SK-N-MC (cell line): Measurements from ENCODE around the gene SLC35G6.

Experiments
- EZH2 ChIP-seq: fragments of 200-600 bp; sonication (generic); IDR thresholded peaks from one replicate; pipeline ENCODE4 v1.6.1; 2017; ENCODE audit warnings: antibody characterized with exemption
- POLR2AphosphoS5 ChIP-seq: IDR thresholded peaks from 2 replicates; pipeline ENCODE4 v1.6.1; 2012; ENCODE audit warnings: mild to moderate bottlenecking, low read depth, low read length, borderline replicate concordance

DNA sequence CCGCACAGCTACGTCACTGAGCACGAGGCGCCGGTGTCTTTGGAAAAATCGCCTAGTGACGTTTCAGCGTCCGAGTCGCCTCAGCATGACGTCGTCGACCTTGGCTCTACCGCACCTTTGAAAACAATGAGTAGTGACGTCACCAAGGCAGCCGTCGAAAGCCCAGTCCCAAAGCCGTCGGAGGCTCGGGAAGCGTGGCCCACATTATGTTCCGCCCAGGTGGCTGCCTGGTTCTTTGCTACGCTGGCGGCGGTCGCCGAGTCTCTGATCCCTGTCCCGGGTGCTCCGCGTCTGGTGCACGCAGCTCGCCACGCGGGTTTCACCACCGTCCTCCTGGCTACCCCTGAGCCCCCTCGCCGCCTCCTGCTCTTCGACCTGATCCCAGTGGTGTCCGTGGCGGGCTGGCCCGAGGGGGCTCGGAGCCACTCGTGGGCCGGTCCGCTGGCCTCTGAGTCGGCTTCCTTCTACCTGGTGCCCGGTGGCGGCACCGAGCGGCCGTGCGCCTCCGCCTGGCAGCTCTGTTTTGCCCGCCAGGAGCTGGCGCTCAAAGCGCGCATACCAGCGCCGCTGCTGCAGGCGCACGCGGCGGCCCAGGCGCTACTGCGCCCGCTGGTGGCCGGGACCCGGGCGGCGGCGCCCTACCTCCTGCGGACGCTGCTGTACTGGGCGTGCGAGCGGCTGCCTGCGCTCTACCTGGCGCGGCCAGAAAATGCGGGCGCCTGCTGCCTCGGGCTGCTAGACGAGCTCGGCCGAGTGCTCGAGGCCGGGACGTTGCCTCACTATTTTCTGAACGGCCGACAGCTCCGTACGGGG, 44.5 kb upstream of the SLC35G6 start:
- TF ChIP-seq POLR2AphosphoS5: peak; percentile 29; the same call in 1 of the 2 replicates
- no peak for TF ChIP-seq EZH2
